Lower leg skin (tissue), 3 donors: Measurements from ENCODE around the gene TPM4.

Experiments
- CTCF ChIP-seq, 3 donors: fragments of 450-650 bp; IDR thresholded peaks; one replicate each; pipeline ENCODE4 v1.5.1; 2016; ENCODE audit warnings: antibody characterized with exemption in 3 of 3, mild to moderate bottlenecking in 3 of 3, moderate library complexity in 2 of 3
- POLR2A ChIP-seq, 2 donors: fragments of 450-650 bp; IDR thresholded peaks; one replicate each; pipeline ENCODE4 v1.6.1; 2016 to 2017; ENCODE audit warnings: antibody characterized with exemption in 2 of 2, mild to moderate bottlenecking in 1 of 2, moderate library complexity in 1 of 2

GRCh38 chr19:16146112-16146511, 69.8 kb downstream of the TPM4 start:
- TF ChIP-seq CTCF (IDR thresholded peaks at IDR 0.05) (no peak), POLR2A (IDR thresholded peaks at IDR 0.05) (no peak)
